SK-N-SH (cell line): ENCODE measurements around the gene CDC42BPG.

Experiments
- CHD2 ChIP-seq: fragments of 150-350 bp; IDR thresholded peaks from 2 replicates; pipeline ENCODE4 v1.6.1; 2018; ENCODE audit warnings: low read length; ENCODE audit not compliant: partially characterized antibody
- EZH2phosphoT487 ChIP-seq: fragments of 200-600 bp; sonication (generic); IDR thresholded peaks from 2 replicates; pipeline ENCODE4 v1.6.1; 2017; ENCODE audit warnings: low read depth, mixed run types, mild to moderate bottlenecking, antibody characterized with exemption, moderate library complexity, borderline replicate concordance
- FOXJ3 ChIP-seq: sonication (generic); formaldehyde crosslinking; IDR thresholded peaks from 2 replicates; pipeline ENCODE4 v1.5.1; 2020; ENCODE audit warnings: mild to moderate bottlenecking, missing genetic modification reagents
- MXI1 ChIP-seq: IDR thresholded peaks from 2 replicates; pipeline ENCODE4 v1.6.1; 2012; ENCODE audit warnings: mild to moderate bottlenecking, low read depth, low read length, improper control_type of control experiment
- POLR2AphosphoS5 ChIP-seq: IDR thresholded peaks from 2 replicates; pipeline ENCODE4 v1.6.1; 2012; ENCODE audit warnings: low read depth, low read length
- RAD21 ChIP-seq: IDR thresholded peaks from 2 replicates; pipeline ENCODE4 v1.6.1; 2012; ENCODE audit warnings: mild to moderate bottlenecking, low read length
- SIN3A ChIP-seq: IDR thresholded peaks from 2 replicates; pipeline ENCODE4 v1.6.1; 2012; ENCODE audit warnings: low read depth, mild to moderate bottlenecking, low read length, moderate library complexity, borderline replicate concordance
- TAF1 ChIP-seq: IDR thresholded peaks from 2 replicates; pipeline ENCODE4 v1.6.1; 2012; ENCODE audit warnings: low read depth, mild to moderate bottlenecking, low read length, moderate library complexity, borderline replicate concordance
- TCF12 ChIP-seq: IDR thresholded peaks from 2 replicates; pipeline ENCODE4 v1.4.0; 2012
- TEAD4 ChIP-seq: IDR thresholded peaks from 2 replicates; pipeline ENCODE4 v1.4.0; 2012; ENCODE audit warnings: mild to moderate bottlenecking, borderline replicate concordance; ENCODE audit not compliant: insufficient read depth
- YY1 ChIP-seq: IDR thresholded peaks from 2 replicates; pipeline ENCODE4 v1.4.0; 2012; ENCODE audit warnings: low read depth, mild to moderate bottlenecking
- TF ChIP-seq, protein P1 (sequence below): fragments of 200-600 bp; sonication (generic); IDR thresholded peaks from 2 replicates; pipeline ENCODE4 v1.6.1; 2017; ENCODE audit warnings: antibody characterized with exemption, mild to moderate bottlenecking, moderate library complexity
- TF ChIP-seq, protein P2 (sequence below): IDR thresholded peaks from 2 replicates; pipeline ENCODE4 v1.4.0; 2012; ENCODE audit warnings: low read depth, borderline replicate concordance
- TF ChIP-seq, protein P3 (sequence below): IDR thresholded peaks from 2 replicates; pipeline ENCODE4 v1.4.0; 2012; ENCODE audit warnings: low read depth

DNA sequence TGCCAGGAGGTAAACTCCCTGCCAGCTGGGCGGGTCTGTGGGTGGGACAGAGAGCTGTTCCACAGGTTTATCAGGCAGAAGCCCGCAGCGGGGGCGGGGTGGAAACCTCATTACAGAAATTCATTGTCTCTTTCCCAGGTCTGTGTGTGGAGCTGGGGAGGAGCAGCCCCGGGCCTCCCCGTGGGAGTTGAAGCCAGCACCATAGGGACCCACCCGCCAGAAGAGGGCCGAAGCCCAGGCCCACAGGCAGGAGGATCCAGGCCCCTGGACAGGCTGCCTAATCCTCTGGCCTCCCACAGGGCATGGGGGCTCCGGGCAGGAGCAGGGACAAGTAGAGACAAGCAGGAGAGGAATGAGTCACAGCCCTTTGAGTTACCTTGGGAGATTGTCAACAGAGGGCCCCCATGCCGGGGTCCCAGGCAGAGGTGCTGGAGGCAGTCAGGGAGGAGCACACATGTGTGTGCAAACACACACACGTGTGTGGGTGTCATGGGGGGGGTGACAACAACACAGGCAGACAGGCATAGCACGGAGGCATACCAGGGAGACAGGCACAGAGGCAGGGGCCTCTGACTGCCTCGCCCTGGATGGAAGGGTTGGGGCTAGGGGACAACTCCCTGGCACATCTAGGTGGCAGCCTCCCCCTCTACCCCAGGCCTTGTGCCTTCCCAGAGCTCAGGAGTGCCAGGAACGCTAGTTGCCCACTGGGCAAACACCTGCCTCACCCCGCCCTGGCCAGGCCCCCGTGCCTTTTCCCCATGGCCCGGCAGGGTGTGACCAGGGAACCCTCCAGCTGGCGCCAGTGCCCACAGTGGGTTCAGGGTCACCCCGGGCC lies 1.4 kb downstream of the CDC42BPG start:
- no peak for TF ChIP-seq TCF12
- TF ChIP-seq, protein P1, sequence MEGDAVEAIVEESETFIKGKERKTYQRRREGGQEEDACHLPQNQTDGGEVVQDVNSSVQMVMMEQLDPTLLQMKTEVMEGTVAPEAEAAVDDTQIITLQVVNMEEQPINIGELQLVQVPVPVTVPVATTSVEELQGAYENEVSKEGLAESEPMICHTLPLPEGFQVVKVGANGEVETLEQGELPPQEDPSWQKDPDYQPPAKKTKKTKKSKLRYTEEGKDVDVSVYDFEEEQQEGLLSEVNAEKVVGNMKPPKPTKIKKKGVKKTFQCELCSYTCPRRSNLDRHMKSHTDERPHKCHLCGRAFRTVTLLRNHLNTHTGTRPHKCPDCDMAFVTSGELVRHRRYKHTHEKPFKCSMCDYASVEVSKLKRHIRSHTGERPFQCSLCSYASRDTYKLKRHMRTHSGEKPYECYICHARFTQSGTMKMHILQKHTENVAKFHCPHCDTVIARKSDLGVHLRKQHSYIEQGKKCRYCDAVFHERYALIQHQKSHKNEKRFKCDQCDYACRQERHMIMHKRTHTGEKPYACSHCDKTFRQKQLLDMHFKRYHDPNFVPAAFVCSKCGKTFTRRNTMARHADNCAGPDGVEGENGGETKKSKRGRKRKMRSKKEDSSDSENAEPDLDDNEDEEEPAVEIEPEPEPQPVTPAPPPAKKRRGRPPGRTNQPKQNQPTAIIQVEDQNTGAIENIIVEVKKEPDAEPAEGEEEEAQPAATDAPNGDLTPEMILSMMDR = no peak
- no peak for TF ChIP-seq TAF1
- TF ChIP-seq SIN3A = no peak
- TF ChIP-seq YY1 = no peak
- TF ChIP-seq FOXJ3 = no peak
- TF ChIP-seq RAD21 = no peak
- TF ChIP-seq EZH2phosphoT487 = no peak
- TF ChIP-seq, protein P2, sequence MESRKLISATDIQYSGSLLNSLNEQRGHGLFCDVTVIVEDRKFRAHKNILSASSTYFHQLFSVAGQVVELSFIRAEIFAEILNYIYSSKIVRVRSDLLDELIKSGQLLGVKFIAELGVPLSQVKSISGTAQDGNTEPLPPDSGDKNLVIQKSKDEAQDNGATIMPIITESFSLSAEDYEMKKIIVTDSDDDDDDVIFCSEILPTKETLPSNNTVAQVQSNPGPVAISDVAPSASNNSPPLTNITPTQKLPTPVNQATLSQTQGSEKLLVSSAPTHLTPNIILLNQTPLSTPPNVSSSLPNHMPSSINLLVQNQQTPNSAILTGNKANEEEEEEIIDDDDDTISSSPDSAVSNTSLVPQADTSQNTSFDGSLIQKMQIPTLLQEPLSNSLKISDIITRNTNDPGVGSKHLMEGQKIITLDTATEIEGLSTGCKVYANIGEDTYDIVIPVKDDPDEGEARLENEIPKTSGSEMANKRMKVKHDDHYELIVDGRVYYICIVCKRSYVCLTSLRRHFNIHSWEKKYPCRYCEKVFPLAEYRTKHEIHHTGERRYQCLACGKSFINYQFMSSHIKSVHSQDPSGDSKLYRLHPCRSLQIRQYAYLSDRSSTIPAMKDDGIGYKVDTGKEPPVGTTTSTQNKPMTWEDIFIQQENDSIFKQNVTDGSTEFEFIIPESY = no peak
- TF ChIP-seq POLR2AphosphoS5 = no peak
- no peak for TF ChIP-seq TEAD4
- no peak for TF ChIP-seq CHD2
- no peak for TF ChIP-seq MXI1
- TF ChIP-seq, protein P3, sequence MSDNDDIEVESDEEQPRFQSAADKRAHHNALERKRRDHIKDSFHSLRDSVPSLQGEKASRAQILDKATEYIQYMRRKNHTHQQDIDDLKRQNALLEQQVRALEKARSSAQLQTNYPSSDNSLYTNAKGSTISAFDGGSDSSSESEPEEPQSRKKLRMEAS = no peak
